ENCODE results near the gene LMBRD2. TPM values are rescaled to one million over a fixed set of nuclear protein-coding genes. Genes with fewer than 3 reads are reported as not detected.

The LMBRD2 gene
- total and polyA plus RNA-seq, 9 of the 15 experiments (the other 6 are each of a cell fraction or from before 2014, with no cell fraction given): 2.1 to 24.2 (median 10.6) TPM

- no peak for TF ChIP-seq CBX2 (IDR thresholded peaks at IDR 0.05; ENCODE audit: insufficient read depth, low read length, poor library complexity, severe bottlenecking)
These were observed 21.7 kb upstream of the LMBRD2 start (continued) for GRCh38 chr5:36173426-36173825.

GRCh38 chr5:36172599-36172998, 20.9 kb upstream of the LMBRD2 start:
- Histone ChIP-seq H3K4me3 (no peak overlapping the region), H3K9ac (ENCODE audit: insufficient read depth in 1 of 2, low read depth in 2 of 2, low read length in 2 of 2) (no peak overlapping the region), H3K27ac (ENCODE audit: extremely low read depth, low read depth, low read length) (no peak overlapping the region), H3K9me1 (ENCODE audit: control insufficient read depth, insufficient read depth, low read length) (no peaks in the 10 kb centered on the region), H3K79me2 (ENCODE audit: control insufficient read depth, insufficient read depth, low read length) (no peaks in the 10 kb centered on the region), H3K9me3 (replicated peaks; ENCODE audit: control insufficient read depth, insufficient read depth, low read depth, low read length) (no peaks in the 10 kb centered on the region), H3K27me3 (ENCODE audit: control insufficient read depth in 2 of 2, insufficient read depth in 2 of 2, low read length in 2 of 2) (no peaks in the 10 kb centered on the region), H2AFZ (ENCODE audit: low read depth, low read length) (no peak overlapping the region), H3K36me3 (ENCODE audit: control insufficient read depth, insufficient read depth, low read length) (peaks cover 96% of the 10 kb centered on the region), H3K4me2 (ENCODE audit: insufficient read depth, low read length) (no peak overlapping the region), H3K4me1 (replicated peaks in 1 of 2; ENCODE audit: control insufficient read depth in 2 of 2, insufficient read depth in 2 of 2, low read length in 2 of 2) (no peaks in the 10 kb centered on the region), H4K20me1 (replicated peaks; ENCODE audit: control insufficient read depth, insufficient read depth, low read length) (no peaks in the 10 kb centered on the region)
- ATAC-seq: no peak
- FAIRE-seq: no peak
- ChIA-PET CTCF (ENCODE audit: low intra/inter-chr PET ratio) (interaction anchor here (0.6 kb wide), 1 partner anchor 335 kb away, joined by 3 read pairs; no protein-coding TSS in a partner anchor), POLR2A (no interaction called here)
- DNase-seq (ENCODE audit: extremely low read depth in 1 of 4, low spot score in 3 of 4): no peak
- TF ChIP-seq CBX5 (IDR thresholded peaks at IDR 0.05; ENCODE audit: borderline replicate concordance, low read depth) (no peak), CCNT2 (IDR thresholded peaks at IDR 0.05; ENCODE audit: borderline replicate concordance, extremely low read depth, insufficient read length, low read depth, low read length) (no peak), PHF8 (IDR thresholded peaks at IDR 0.05; ENCODE audit: borderline replicate concordance, low read length) (no peak), ZNF778 (CRISPR knock-in tag; IDR thresholded peaks at IDR 0.05) (no peak), ZNF217 (CRISPR knock-in tag; IDR thresholded peaks at IDR 0.05) (no peak), SMARCA4 (IDR thresholded peaks at IDR 0.05) (no peak), SIN3A (IDR thresholded peaks at IDR 0.05; ENCODE audit: borderline replicate concordance in 2 of 2, control insufficient read depth in 1 of 2, low read depth in 2 of 2, low read length in 2 of 2) (no peak), ZNF76 (CRISPR knock-in tag; IDR thresholded peaks at IDR 0.05; ENCODE audit: borderline replicate concordance) (no peak), ZNF133 (CRISPR knock-in tag; IDR thresholded peaks at IDR 0.05) (no peak), KHSRP (IDR thresholded peaks at IDR 0.05) (no peak), HCFC1 (IDR thresholded peaks at IDR 0.05; ENCODE audit: low read depth, low read length) (no peak), ZNF785 (CRISPR knock-in tag; IDR thresholded peaks at IDR 0.05) (no peak), CBFA2T3 (IDR thresholded peaks at IDR 0.05) (no peak), ATF6 (CRISPR knock-in tag; IDR thresholded peaks at IDR 0.05) (no peak), ZNF408 (CRISPR knock-in tag; IDR thresholded peaks at IDR 0.05; ENCODE audit: low read depth) (no peak), MEIS2 (IDR thresholded peaks at IDR 0.05; ENCODE audit: partially characterized antibody) (no peak), CHCHD3 (CRISPR knock-in tag; IDR thresholded peaks at IDR 0.05) (no peak), PATZ1 (CRISPR knock-in tag; IDR thresholded peaks at IDR 0.05; ENCODE audit: borderline replicate concordance) (no peak)
- 67% methylated on average over 1 of the region's 1 CpG for WGBS (ENCODE audit: insufficient coverage, low coverage, missing lambda C conversion rate)
- intact Hi-C loops (cut with micrococcal nuclease): loop anchor here (10.0 kb wide), 2 partner anchors 208 to 222 kb away; no protein-coding TSS in a partner anchor
- no TSS peak for BruUV-seq (replicated peaks)
- in situ Hi-C loops (cut with MboI): no loop called here
